Renal cortical epithelial cell (primary cell): ENCODE results near the gene NR3C2. TPM values are rescaled to one million over a fixed set of nuclear protein-coding genes. Genes with fewer than 3 reads are reported as not detected.

ENCODE experiments used
- DNase-seq: peaks from one replicate; pipeline ENCODE4 v3.0.0-alpha.2; 2011; ENCODE audit warnings: low read depth
- total RNA-seq: library from RNA; depleted of rRNA; stranded (reverse); fragments of >200 nt; gene quantifications from 2 replicates; pipeline ENCODE4 v1.2.3, GENCODE V29; 2014

The NR3C2 gene
- total RNA-seq, 1 donor from 2014 or later, result 2.0 TPM

DNA sequence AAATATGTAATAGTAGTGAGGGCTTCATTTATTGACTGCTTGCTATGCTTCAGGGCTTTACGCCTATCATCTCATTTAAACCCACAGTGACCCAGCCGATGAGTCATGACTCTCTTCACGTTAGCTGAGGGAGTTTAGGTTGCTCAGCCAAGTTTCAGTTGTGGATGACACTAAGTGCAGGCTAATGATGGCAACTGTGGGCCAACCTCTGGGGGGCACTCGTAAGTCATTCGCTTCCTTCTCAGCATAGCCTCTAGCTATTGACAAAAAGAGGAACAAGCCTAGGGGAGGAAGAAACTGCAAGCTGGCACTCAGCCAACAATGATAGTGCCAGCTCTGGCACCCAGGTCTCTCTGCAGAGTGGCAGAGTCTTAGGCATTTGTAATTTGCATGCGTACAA, 385.3 kb downstream of the NR3C2 start:
- DNase-seq, result peak; percentile 57

- DNase-seq, result no peak
Measured at GRCh38 chr4:148055844-148056243, 386.4 kb downstream of the NR3C2 start.

- DNase-seq, result peak; percentile 55
Measured at GRCh38 chr4:148054275-148054674, 387.9 kb downstream of the NR3C2 start.

GRCh38 chr4:148053298-148054003, 388.8 kb downstream of the NR3C2 start:
- DNase-seq, result no peak

GRCh38 chr4:148052448-148052847, 389.8 kb downstream of the NR3C2 start:
- peak; percentile 49 for DNase-seq

GRCh38 chr4:148051403-148051802, 390.8 kb downstream of the NR3C2 start:
- no peak for DNase-seq

DNA sequence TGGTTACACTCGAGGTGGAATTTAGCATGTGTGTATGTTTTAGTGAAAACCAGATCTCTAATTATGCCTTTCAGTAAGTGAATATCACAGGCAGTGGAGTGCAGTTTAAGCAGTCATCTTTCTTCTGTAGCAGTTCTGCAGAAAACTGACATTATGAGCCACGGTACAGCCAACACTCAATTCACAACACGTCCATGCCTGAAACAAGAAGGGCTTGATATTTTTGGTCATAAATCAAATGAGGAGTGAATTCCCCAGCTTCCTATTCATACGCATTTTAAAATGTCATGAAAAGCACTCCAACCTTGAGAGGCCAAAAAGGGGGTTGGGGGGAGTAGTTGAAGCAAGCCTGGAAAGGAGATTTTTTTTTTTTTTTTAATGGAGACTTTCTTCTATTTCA, 393.6 kb downstream of the NR3C2 start:
- DNase-seq, result no peak

DNA sequence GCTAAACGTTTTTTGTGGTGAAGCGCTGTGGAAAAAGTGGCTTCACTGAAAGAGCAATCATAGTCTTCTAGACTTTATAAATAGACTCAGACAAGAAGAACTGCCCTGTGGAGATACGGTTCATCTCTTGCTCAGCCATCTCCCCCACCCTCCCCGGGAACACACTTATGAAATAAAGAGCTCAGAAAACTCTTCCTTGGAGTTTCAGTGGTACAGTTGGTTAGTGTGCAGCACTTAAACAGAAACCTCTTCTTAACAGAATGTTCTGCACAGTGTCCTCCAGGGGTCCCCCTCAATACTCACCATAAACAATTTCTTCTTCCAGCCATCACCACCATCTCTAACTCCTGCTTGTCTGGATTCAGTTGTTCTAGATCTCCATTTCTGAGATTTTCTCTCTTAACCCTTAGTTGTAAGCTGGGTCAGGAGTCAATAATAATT, 397.3 kb downstream of the NR3C2 start:
- DNase-seq, result peak; percentile 18

- no peak for DNase-seq
Measured at GRCh38 chr4:148044089-148044911, 397.9 kb downstream of the NR3C2 start.

GRCh38 chr4:148041606-148042329, 400.4 kb downstream of the NR3C2 start:
- DNase-seq, result no peak

DNA sequence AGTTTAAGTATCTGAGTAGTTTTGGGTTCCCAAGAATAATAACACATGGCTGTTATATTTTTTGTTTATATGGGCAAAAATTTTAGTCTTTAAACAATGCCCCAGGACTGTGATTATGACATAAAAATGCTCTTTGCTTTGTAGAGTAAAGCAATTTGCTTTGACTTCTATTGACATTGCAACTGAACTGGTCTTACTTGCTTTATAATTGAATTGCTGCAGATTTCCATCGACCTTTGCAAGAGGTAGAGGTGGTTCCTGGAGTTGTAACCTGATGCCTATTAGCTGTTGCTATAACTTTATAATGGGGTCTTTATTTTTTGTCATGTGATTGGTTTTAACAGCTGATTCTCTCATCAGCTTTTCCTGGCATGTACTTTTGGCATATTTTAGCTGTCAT, 407.4 kb downstream of the NR3C2 start:
- DNase-seq, result no peak

GRCh38 chr4:148030193-148030873, 411.9 kb downstream of the NR3C2 start:
- DNase-seq, result peak; percentile 33

GRCh38 chr4:148029781-148030180, 412.4 kb downstream of the NR3C2 start:
- no peak for DNase-seq
